HEK293 (cell line): ENCODE data around the gene PDE9A.
A peak's percentile ranks its signal among the peaks of the same experiment; 100 is the strongest.

Experiments used
- CTCF ChIA-PET: fragments of 350-600 bp; formaldehyde crosslinking; extraction: SDS; loops from one replicate; lab custom pipeline; 2021; ENCODE audit warnings: antibody characterized with exemption; lab: Yijun Ruan, JAX
- POLR2A ChIA-PET: fragments of 300-600 bp; formaldehyde crosslinking; extraction: SDS; loops from one replicate; lab custom pipeline; 2020; ENCODE audit warnings: antibody characterized with exemption, inconsistent platforms; lab: Yijun Ruan, JAX
- H3K27ac ChIP-seq: fragments of 200-500 bp; sonication (Bioruptor generic); 2 replicates; pipeline ENCODE4 v1.5.1; 2014; ENCODE audit warnings: low read depth, low read length, control low read depth, inconsistent platforms; ENCODE audit errors: extremely low read depth
- H3K36me3 ChIP-seq, 2 experiments: fragments of 200-500 bp in 1 of 2; sonication (Bioruptor generic) in 1 of 2; 1 replicate in 1 of 2; 2 replicates in 1 of 2; pipeline ENCODE4 v1.5.1; 2014 to 2017; ENCODE audit warnings: inconsistent platforms in 2 of 2, low read length in 2 of 2; ENCODE audit not compliant: control insufficient read depth in 2 of 2, insufficient read depth in 1 of 2
- H3K4me1 ChIP-seq: fragments of 200-500 bp; sonication (Bioruptor generic); 2 replicates; pipeline ENCODE4 v1.5.1; 2014; ENCODE audit warnings: mild to moderate bottlenecking, low read length, inconsistent platforms; ENCODE audit not compliant: control insufficient read depth, insufficient read depth
- H3K4me3 ChIP-seq: 2 replicates; pipeline ENCODE4 v1.5.1; 2011; ENCODE audit warnings: low read depth, mild to moderate bottlenecking, control low read depth, low read length, moderate library complexity
- H3K9me3 ChIP-seq: fragments of 200-500 bp; sonication (Bioruptor generic); 2 replicates; pipeline ENCODE4 v1.5.1; 2014; ENCODE audit warnings: low read depth, low read length, inconsistent platforms; ENCODE audit not compliant: control insufficient read depth, insufficient read depth
- KLF10 ChIP-seq: fragments of 450-650 bp; IDR thresholded peaks from 2 replicates; pipeline ENCODE4 v1.5.1; 2018; ENCODE audit warnings: missing biosample characterization, mild to moderate bottlenecking, missing genetic modification characterization
- KLF7 ChIP-seq: fragments of 450-650 bp; formaldehyde crosslinking; IDR thresholded peaks from 2 replicates; pipeline ENCODE4 v1.5.1; 2016; ENCODE audit warnings: missing biosample characterization, missing genetic modification characterization, borderline replicate concordance
- PRDM10 ChIP-seq: fragments of 450-650 bp; formaldehyde crosslinking; IDR thresholded peaks from 2 replicates; pipeline ENCODE4 v1.5.1; 2016; ENCODE audit warnings: missing biosample characterization, missing genetic modification characterization
- ZBTB48 ChIP-seq: fragments of 450-650 bp; formaldehyde crosslinking; IDR thresholded peaks from 2 replicates; pipeline ENCODE4 v1.5.1; 2016; ENCODE audit warnings: missing biosample characterization, missing genetic modification characterization
- ZBTB8A ChIP-seq: fragments of 450-650 bp; formaldehyde crosslinking; IDR thresholded peaks from 2 replicates; pipeline ENCODE4 v1.5.1; 2016; ENCODE audit warnings: missing biosample characterization, missing genetic modification characterization
- ZNF157 ChIP-seq: fragments of 450-650 bp; formaldehyde crosslinking; IDR thresholded peaks from 2 replicates; pipeline ENCODE4 v1.5.1; 2016; ENCODE audit warnings: missing biosample characterization, missing genetic modification characterization
- ZNF169 ChIP-seq: fragments of 450-650 bp; formaldehyde crosslinking; IDR thresholded peaks from 2 replicates; pipeline ENCODE4 v1.5.1; 2016; ENCODE audit warnings: missing biosample characterization, missing genetic modification characterization
- ZNF221 ChIP-seq: fragments of 450-650 bp; formaldehyde crosslinking; IDR thresholded peaks from 2 replicates; pipeline ENCODE4 v1.5.1; 2017; ENCODE audit warnings: missing biosample characterization, missing genetic modification characterization, borderline replicate concordance
- ZNF223 ChIP-seq: fragments of 450-650 bp; formaldehyde crosslinking; IDR thresholded peaks from 2 replicates; pipeline ENCODE4 v1.5.1; 2016; ENCODE audit warnings: missing biosample characterization, missing genetic modification characterization
- ZNF335 ChIP-seq: fragments of 450-650 bp; formaldehyde crosslinking; conservative IDR thresholded peaks from 2 replicates; pipeline ENCODE4 v1.5.1; 2016; ENCODE audit warnings: missing biosample characterization, missing genetic modification characterization
- ZNF366 ChIP-seq: fragments of 450-650 bp; formaldehyde crosslinking; conservative IDR thresholded peaks from 2 replicates; pipeline ENCODE4 v1.5.1; 2016; ENCODE audit warnings: missing biosample characterization, missing genetic modification characterization
- ZNF391 ChIP-seq: fragments of 450-650 bp; formaldehyde crosslinking; IDR thresholded peaks from 2 replicates; pipeline ENCODE4 v1.5.1; 2016; ENCODE audit warnings: low read depth, missing biosample characterization, missing genetic modification characterization, borderline replicate concordance
- ZNF473 ChIP-seq: fragments of 450-650 bp; formaldehyde crosslinking; IDR thresholded peaks from 2 replicates; pipeline ENCODE4 v1.5.1; 2017; ENCODE audit warnings: missing biosample characterization, missing genetic modification characterization
- ZNF544 ChIP-seq: fragments of 450-650 bp; formaldehyde crosslinking; IDR thresholded peaks from 2 replicates; pipeline ENCODE4 v1.5.0; 2017; ENCODE audit warnings: missing biosample characterization, missing genetic modification characterization
- ZNF555 ChIP-seq: fragments of 450-650 bp; formaldehyde crosslinking; conservative IDR thresholded peaks from 2 replicates; pipeline ENCODE4 v1.5.1; 2017; ENCODE audit warnings: missing biosample characterization, mild to moderate bottlenecking, missing genetic modification characterization, inconsistent platforms
- ZNF560 ChIP-seq: fragments of 450-650 bp; formaldehyde crosslinking; IDR thresholded peaks from 2 replicates; pipeline ENCODE4 v1.5.1; 2017; ENCODE audit warnings: missing biosample characterization, missing genetic modification characterization, borderline replicate concordance
- ZNF626 ChIP-seq: fragments of 450-650 bp; sonication (Bioruptor Pico); formaldehyde crosslinking; IDR thresholded peaks from 2 replicates; pipeline ENCODE4 v1.5.1; 2018; ENCODE audit warnings: missing biosample characterization, missing genetic modification characterization, inconsistent platforms
- ZNF654 ChIP-seq: fragments of 450-650 bp; formaldehyde crosslinking; IDR thresholded peaks from 2 replicates; pipeline ENCODE4 v1.5.1; 2016; ENCODE audit warnings: low read depth, missing biosample characterization, missing genetic modification characterization
- ZNF692 ChIP-seq: fragments of 450-650 bp; formaldehyde crosslinking; IDR thresholded peaks from 2 replicates; pipeline ENCODE4 v1.5.1; 2016; ENCODE audit warnings: missing biosample characterization, missing genetic modification characterization
- ZNF76 ChIP-seq: fragments of 450-650 bp; formaldehyde crosslinking; IDR thresholded peaks from 2 replicates; pipeline ENCODE4; 2016; ENCODE audit warnings: low read depth, missing biosample characterization, missing genetic modification characterization, borderline replicate concordance
- TF ChIP-seq, protein P1 (sequence below): fragments of 450-650 bp; formaldehyde crosslinking; IDR thresholded peaks from 2 replicates; pipeline ENCODE4 v1.5.1; 2016; ENCODE audit warnings: missing biosample characterization, missing genetic modification characterization, borderline replicate concordance
- TF ChIP-seq, protein P2 (sequence below): fragments of 450-650 bp; formaldehyde crosslinking; IDR thresholded peaks from 2 replicates; pipeline ENCODE4 v1.5.1; 2017; ENCODE audit warnings: missing biosample characterization, mild to moderate bottlenecking, missing genetic modification characterization, moderate library complexity
- TF ChIP-seq, protein P3 (sequence below): sonication (generic); formaldehyde crosslinking; IDR thresholded peaks from 2 replicates; pipeline ENCODE4 v1.8.1; 2022; ENCODE audit warnings: mild to moderate bottlenecking, moderate library complexity, missing genetic modification reagents

Gene PDE9A

DNA sequence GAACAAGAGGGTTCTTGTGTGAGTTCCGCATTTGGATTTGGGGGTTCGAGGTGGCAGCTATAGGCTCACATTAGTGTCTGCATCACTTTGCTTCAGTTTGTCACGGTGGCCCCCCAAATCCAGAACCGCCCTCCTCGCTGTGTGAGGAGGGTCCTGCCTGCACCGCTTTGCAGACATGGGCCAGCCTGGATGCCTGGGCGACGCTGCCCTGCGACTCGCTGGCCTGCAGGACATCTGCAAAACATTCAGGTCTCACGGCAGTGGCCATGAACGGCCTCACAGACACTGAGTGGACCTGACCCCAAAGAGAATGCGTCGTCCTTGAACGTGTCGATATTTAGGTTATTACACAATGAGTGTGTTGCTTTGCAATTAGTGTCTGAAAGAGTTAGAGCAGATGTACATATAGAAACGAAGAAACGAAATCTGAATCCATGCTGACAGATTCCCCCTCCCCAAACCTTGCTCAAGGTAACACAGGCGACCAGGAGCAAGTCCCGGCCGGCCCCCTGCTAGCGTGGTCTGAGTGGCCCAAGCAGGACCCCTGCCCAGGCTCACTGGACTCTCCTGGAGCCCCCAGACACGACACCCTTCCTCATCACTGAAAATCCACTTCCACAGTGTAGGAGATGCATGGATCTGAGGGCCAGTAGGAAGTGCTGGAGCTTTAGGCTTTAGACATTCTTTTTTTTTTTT, 20.4 kb downstream of the PDE9A start (continued):
- TF ChIP-seq ZNF654 (no peak), ZNF169 (tag by site-specific recombination) (no peak), ZNF560 (tag by site-specific recombination) (no peak)
- TF ChIP-seq, protein P1, sequence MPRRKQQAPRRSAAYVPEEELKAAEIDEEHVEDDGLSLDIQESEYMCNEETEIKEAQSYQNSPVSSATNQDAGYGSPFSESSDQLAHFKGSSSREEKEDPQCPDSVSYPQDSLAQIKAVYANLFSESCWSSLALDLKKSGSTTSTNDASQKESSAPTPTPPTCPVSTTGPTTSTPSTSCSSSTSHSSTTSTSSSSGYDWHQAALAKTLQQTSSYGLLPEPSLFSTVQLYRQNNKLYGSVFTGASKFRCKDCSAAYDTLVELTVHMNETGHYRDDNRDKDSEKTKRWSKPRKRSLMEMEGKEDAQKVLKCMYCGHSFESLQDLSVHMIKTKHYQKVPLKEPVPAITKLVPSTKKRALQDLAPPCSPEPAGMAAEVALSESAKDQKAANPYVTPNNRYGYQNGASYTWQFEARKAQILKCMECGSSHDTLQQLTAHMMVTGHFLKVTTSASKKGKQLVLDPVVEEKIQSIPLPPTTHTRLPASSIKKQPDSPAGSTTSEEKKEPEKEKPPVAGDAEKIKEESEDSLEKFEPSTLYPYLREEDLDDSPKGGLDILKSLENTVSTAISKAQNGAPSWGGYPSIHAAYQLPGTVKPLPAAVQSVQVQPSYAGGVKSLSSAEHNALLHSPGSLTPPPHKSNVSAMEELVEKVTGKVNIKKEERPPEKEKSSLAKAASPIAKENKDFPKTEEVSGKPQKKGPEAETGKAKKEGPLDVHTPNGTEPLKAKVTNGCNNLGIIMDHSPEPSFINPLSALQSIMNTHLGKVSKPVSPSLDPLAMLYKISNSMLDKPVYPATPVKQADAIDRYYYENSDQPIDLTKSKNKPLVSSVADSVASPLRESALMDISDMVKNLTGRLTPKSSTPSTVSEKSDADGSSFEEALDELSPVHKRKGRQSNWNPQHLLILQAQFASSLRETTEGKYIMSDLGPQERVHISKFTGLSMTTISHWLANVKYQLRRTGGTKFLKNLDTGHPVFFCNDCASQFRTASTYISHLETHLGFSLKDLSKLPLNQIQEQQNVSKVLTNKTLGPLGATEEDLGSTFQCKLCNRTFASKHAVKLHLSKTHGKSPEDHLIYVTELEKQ (tag by site-specific recombination), result no peak

DNA sequence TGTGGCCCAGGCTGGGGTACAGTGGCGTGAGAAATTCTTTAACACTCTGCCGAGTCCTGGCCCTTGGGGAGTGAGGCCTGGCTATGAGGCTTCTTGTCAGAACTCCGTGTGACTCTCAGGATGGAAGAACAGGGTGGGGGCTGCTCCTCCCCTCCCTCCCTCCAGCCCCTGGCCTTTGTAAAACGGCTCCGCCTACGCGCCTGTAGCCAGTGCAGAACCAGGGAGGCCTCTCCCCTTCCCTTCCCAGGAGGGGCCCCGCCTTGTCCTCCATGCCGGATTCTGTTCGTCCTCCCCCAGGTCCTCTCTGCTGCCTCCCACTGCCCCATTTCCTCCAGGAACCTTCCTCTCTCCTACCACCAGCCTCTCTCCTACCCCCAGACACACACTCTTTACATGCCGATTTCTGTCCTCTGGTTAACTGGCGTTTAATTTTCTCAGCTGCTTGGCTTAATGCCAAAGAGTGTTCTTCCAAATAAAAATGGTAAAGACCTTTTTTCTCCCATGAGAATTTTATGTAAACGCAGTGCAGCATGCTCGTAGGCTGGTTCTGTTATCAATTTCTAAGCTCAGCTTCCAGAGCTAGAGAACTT, 21.0 kb downstream of the PDE9A start:
- peak overlapping the region; percentile 12; the same call in 1 of the 2 replicates for H3K4me3 ChIP-seq
- peaks cover 49% of the 10 kb centered on the region for H3K4me1 ChIP-seq
- H3K36me3 ChIP-seq, result peaks cover 7 to 11% of the 10 kb centered on the region in 2 experiments; a peak in 2 of 3 replicates
- H3K27ac ChIP-seq, result peak overlapping the region; percentile 27; the same call in 1 of the 2 replicates
- H3K9me3 ChIP-seq, result no peaks in the 10 kb centered on the region
- POLR2A ChIA-PET, result interaction anchor here (0.6 kb wide), 1 partner anchor 137 kb away, joined by 3 read pairs; no protein-coding TSS in a partner anchor
- CTCF ChIA-PET, result interaction anchor here (0.6 to 0.7 kb wide), 2 partner anchors 24 to 218 kb away, joined by 3 to 4 read pairs; partner anchors contain the start of gene NDUFV3
- TF ChIP-seq, protein P2, sequence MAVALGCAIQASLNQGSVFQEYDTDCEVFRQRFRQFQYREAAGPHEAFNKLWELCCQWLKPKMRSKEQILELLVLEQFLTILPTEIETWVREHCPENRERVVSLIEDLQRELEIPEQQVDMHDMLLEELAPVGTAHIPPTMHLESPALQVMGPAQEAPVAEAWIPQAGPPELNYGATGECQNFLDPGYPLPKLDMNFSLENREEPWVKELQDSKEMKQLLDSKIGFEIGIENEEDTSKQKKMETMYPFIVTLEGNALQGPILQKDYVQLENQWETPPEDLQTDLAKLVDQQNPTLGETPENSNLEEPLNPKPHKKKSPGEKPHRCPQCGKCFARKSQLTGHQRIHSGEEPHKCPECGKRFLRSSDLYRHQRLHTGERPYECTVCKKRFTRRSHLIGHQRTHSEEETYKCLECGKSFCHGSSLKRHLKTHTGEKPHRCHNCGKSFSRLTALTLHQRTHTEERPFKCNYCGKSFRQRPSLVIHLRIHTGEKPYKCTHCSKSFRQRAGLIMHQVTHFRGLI (tag by site-specific recombination), result no peak
- TF ChIP-seq, protein P3, sequence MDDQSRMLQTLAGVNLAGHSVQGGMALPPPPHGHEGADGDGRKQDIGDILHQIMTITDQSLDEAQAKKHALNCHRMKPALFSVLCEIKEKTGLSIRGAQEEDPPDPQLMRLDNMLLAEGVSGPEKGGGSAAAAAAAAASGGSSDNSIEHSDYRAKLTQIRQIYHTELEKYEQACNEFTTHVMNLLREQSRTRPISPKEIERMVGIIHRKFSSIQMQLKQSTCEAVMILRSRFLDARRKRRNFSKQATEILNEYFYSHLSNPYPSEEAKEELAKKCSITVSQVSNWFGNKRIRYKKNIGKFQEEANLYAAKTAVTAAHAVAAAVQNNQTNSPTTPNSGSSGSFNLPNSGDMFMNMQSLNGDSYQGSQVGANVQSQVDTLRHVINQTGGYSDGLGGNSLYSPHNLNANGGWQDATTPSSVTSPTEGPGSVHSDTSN (CRISPR knock-in tag), result no peak
- TF ChIP-seq ZNF157 (no peak), PRDM10 (tag by site-specific recombination) (peak; percentile 84), ZNF555 (tag by site-specific recombination) (no peak), KLF7 (peak; percentile 85; the same call in 1 of the 2 replicates), ZBTB48 (tag by site-specific recombination) (0 out of 2 replicates have a peak, but pooled peaks have one; percentile 39), ZNF223 (tag by site-specific recombination) (no peak), ZNF391 (tag by site-specific recombination) (no peak), ZNF221 (tag by site-specific recombination) (no peak), ZNF692 (peak; percentile 96), ZNF335 (tag by site-specific recombination) (no peak; the same call in none of the 2 replicates), ZNF626 (tag by site-specific recombination) (no peak), ZNF544 (tag by site-specific recombination) (no peak), ZNF76 (tag by site-specific recombination) (no peak), ZNF473 (tag by site-specific recombination) (no peak), ZBTB8A (tag by site-specific recombination) (peak; percentile 51; the same call in 1 of the 2 replicates), ZNF366 (tag by site-specific recombination) (peak; percentile 82), KLF10 (tag by site-specific recombination) (no peak)
